Stromal cell of bone marrow (primary cell): ENCODE measurements around the gene FAM25C.
"Not testable (repeated sequence)": the region's sequence is repeated elsewhere in the genome, so short reads cannot be mapped to it uniquely, and the experiment has no call there.

Experiments
- DNase-seq: peaks from one replicate; pipeline ENCODE4 v3.0.0-alpha.2; 2012; ENCODE audit warnings: low read depth

FAM25C gene

DNA sequence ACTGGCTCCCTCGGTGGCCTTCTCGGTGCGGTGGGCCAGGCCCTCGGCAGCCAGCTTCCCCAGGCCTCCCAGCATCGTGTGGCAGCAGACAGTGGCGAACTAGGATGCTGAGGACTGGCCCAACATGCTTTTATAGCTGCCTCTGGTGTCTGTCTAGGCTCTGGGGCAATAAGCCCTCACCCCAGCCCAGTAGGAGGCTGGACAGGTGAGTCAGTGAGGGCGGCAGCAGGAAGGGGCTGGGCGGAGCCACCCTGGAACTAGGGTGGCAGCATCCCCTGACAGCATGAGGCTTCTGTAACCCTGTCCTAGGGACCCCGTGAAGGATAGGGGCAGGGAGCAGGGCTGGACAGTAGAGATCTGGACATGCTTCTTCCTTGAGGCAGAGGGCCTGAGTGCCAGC, at the start of gene FAM25C:
FAM25C (minus strand) TSS at position 101 of the 400 bp plus-strand sequence; CDS start at position 75, 26 bp downstream.
- DNase-seq: not testable (repeated sequence)

DNA sequence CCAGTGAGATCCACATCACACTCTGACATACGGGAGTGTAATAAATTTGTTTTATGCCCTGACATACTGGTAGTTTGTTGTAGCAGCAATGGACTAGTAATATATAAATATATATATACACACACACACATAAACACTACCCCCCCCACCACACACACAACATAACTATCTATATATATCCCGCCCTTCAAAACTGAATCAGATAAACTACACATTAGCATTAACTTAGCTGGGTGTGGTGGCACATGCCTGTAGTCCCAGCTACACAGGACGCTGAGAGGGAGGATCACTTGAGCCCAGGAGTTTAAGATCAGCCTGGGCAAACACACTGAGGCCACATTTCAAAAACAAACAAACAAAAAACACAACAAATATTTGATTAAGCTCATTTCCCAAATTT, 45.0 kb upstream of the FAM25C start:
- DNase-seq: not testable (repeated sequence)

DNA sequence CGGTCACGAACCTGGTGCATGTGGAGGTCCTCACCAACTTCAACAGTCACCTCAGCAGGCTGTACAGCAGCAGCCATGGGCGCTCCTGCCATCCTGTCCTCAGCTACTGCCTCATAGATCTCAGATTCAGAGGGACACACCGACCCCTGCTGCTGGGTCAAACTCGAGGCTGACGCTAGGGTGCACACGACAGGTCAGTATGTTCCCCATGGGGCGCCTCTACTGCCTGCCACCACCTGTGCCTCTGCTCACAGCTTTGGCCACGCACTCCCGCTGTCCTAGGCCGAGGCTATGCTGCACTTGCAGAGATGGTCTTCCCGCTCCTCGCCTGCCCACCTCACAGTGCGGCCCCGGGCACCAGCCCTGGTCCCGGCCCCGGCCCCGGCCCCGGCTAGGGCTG, 31.8 kb upstream of the FAM25C start:
- not testable (repeated sequence) for DNase-seq

- not testable (repeated sequence) for DNase-seq
These were observed 2.7 kb upstream of the FAM25C start for GRCh38 chr10:48002306-48002705.

- not testable (repeated sequence) for DNase-seq
These were observed 5.5 kb downstream of the FAM25C start for GRCh38 chr10:47994045-47994444.

- DNase-seq: not testable (repeated sequence)
These were observed 7.0 kb downstream of the FAM25C start for GRCh38 chr10:47992560-47992959.

DNA sequence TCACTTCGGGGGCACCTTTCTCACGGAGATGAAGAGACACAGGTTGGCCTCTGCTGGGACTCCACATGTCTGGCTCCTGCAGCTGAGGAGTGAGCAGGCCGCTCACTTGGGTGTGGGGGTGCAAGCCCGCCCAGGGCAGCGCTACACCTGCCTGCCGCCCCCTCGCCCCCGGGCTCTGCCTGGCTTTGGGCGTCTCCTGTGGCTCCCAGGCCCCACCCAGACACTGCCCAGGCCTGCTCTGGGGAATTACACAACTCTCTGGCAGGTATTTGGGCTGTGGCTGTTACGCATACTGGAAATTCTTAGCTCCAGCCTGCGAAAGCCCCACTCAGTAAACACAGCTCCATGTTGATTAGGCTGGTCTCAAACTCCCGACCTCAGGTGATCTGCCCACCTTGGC, 7.9 kb downstream of the FAM25C start:
- DNase-seq: not testable (repeated sequence)

GRCh38 chr10:47990097-47990496, 9.5 kb downstream of the FAM25C start:
- not testable (repeated sequence) for DNase-seq

DNA sequence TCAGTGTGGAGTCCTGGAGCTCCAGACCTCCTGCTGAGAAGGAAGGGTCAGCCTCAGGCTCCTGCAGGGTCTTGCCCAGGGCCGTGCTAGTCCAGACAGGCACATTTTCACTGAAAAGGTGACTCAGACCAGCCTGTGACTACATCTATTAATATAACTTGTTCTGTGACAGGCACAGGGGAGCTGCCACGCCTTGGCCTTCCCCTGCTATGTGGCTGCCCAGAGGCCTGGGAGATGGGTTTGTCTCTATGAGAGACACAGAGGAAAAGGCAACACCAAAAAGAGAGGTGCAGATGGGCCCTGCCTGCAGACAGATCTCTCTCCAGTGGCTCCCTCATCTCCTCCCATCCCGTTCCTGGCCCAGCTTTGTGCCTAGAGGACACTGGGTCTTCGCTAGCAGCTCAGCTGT, 10.0 kb downstream of the FAM25C start:
- DNase-seq: not testable (repeated sequence)

DNA sequence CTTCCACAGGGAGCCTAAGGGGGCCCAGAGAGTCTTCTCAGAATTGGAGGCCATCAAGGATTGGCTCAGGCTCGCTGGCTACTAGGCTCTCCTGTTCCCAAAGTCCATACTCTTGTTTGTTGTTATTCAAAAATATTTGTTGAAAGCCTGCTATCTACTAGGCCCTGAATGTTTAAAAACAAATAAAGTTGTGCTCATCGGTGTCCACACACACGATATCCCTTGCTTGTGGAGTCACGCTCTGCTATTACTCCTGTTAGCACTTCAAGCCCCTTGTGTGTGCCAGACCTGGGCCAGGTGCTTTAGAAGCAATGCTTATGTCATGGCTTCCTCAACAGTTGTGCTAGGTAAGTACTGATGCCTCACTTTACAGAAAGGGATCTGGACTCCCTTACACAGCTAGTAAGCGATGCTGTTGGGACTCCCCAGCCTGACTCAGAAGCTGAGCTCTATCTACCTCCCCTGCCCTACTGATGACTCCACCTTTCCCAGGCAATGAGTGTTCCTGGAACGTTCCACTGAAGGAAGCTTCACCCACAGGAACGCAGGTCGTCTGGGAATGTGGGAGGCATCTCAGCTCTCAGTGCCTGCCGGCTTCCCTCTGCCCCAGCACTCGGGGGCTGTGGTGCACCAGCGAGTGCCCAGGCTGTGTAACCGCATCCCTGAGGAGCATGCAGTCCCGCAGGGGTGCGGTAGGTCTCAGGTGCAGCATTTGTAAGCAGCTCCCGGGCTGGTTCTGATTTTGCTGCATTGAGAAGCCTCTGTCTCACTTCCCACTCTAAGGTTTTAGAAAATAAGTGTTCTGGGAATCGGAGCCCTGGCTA, 10.7 kb downstream of the FAM25C start:
- DNase-seq: not testable (repeated sequence)

GRCh38 chr10:47987952-47988351, 11.6 kb downstream of the FAM25C start:
- DNase-seq: not testable (repeated sequence)

- DNase-seq: not testable (repeated sequence)
These were observed 13.0 kb downstream of the FAM25C start for GRCh38 chr10:47986413-47987230.

- not testable (repeated sequence) for DNase-seq
These were observed 24.2 kb downstream of the FAM25C start for GRCh38 chr10:47975409-47975808.

GRCh38 chr10:47973131-47973530, 26.5 kb downstream of the FAM25C start:
- DNase-seq: not testable (repeated sequence)

- not testable (repeated sequence) for DNase-seq
These were observed 27.5 kb downstream of the FAM25C start for GRCh38 chr10:47972077-47972476.

- DNase-seq: not testable (repeated sequence)
These were observed 28.0 kb downstream of the FAM25C start for GRCh38 chr10:47971598-47971997.

GRCh38 chr10:47970047-47970446, 29.5 kb downstream of the FAM25C start:
- DNase-seq: not testable (repeated sequence)

DNA sequence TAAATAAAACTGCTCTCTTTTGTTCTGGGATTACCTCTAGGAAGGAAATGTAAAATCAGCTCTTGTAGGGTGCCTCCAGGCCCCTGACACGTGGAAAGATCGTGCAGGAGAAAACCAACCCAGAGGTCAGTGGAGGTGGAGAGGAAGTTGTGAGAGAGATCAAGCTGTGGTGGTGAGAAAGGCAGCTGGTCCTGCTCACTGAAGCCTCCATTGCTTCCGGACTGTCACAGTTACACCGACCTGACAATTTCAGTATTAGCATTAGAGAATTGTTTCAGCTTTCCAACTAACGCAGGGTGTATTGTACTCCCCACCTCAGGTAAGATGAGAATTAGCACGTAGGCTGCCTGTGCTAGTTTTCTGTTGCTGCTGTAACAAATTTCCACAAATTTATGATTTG, 30.6 kb downstream of the FAM25C start:
- not testable (repeated sequence) for DNase-seq

- not testable (repeated sequence) for DNase-seq
These were observed 35.1 kb downstream of the FAM25C start for GRCh38 chr10:47964280-47965063.

GRCh38 chr10:47962785-47963184, 36.8 kb downstream of the FAM25C start:
- not testable (repeated sequence) for DNase-seq

DNA sequence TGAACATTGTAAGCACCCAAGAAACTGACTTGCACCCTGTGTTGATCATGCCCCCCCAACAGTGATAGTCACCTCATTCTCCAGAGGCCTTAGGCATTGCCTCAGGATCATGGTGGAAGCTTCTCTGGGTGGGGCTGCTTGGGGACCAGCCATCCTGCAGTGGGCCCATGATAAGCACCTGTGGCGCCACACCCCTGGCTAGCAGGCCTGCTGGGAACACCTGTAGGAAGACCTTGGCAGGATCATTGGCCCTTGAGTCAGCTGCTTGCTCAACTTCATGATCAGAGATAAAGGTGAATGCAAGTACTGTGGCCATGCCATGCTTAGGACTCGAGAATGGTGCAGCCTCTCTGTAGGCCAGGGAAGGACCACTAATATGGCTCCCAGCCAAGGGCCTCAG, 38.9 kb downstream of the FAM25C start:
- DNase-seq: not testable (repeated sequence)

DNA sequence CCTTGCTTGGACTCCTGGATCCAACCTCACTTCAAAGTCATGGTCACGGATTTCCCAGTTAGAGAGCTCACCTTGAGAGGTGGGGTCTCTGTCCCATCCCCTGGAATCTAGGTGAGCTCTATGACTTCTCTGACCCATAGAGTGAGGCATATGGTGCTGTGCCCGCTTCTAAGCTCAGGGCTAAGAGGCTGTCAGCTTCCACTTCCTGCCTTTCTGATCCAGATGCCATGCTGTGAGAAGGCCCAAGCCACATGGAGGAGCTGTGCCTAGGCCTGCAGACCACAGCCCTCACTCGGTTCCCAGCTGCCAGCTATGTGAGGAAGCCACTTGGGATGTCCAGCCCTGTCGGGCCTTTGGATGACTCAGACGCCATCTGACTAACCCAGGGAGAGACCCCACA, 39.9 kb downstream of the FAM25C start:
- not testable (repeated sequence) for DNase-seq
